Tibial artery (tissue), 4 donors: ENCODE results near the gene OR6M1.

ENCODE experiments used
- DNase-seq, 2 donors: peaks; one replicate each; pipeline ENCODE4 v3.0.0-alpha.2; 2019
- H3K27ac ChIP-seq, 2 donors: fragments of 200-600 bp; sonication (generic) in 1 of 2; 1 replicate in 1 of 2; 2 replicates in 1 of 2; pipeline ENCODE4 v1.5.1; 2018 to 2019; ENCODE audit warnings: mild to moderate bottlenecking in 1 of 2
- H3K27me3 ChIP-seq, 2 donors: fragments of 200-600 bp; sonication (generic) in 1 of 2; one replicate each; pipeline versions ENCODE4 v1.5.1 to v1.6.0; 2016 to 2019
- H3K36me3 ChIP-seq, 3 donors: fragments of 200-600 bp; sonication (generic) in 2 of 3; one replicate each; pipeline ENCODE4 v1.5.1; 2016 to 2019; ENCODE audit warnings: mild to moderate bottlenecking in 2 of 3
- H3K4me1 ChIP-seq, 4 donors: fragments of 200-600 bp; sonication (generic) in 2 of 4; 1 replicate in 3 of 4; 2 replicates in 1 of 4; pipeline ENCODE4 v1.5.1; 2016 to 2019
- H3K4me3 ChIP-seq, 2 donors: fragments of 200-600 bp; sonication (generic) in 1 of 2; 1 replicate in 1 of 2; 2 replicates in 1 of 2; pipeline ENCODE4 v1.5.1; 2018 to 2019; ENCODE audit warnings: mild to moderate bottlenecking in 2 of 2
- H3K9me3 ChIP-seq, 3 donors: fragments of 200-600 bp; sonication (generic) in 1 of 3; one replicate each; pipeline ENCODE4 v1.5.1; 2016 to 2019
- intact Hi-C: fragments of 100-400 bp; cut with DNase I; formaldehyde crosslinking; loops from one replicate; pipeline ENCODE4 v1.15.0; 2023; ENCODE audit warnings: low total_unique reads
- TF ChIP-seq, protein P1 (sequence below), 2 experiments: fragments of 200-600 bp in 1 of 2; fragments of 450-650 bp in 1 of 2; IDR thresholded peaks; one replicate each; pipeline ENCODE4 v1.5.1; 2017 to 2019; ENCODE audit warnings: antibody characterized with exemption in 2 of 2, mild to moderate bottlenecking in 1 of 2, moderate library complexity in 1 of 2

Gene OR6M1

DNA sequence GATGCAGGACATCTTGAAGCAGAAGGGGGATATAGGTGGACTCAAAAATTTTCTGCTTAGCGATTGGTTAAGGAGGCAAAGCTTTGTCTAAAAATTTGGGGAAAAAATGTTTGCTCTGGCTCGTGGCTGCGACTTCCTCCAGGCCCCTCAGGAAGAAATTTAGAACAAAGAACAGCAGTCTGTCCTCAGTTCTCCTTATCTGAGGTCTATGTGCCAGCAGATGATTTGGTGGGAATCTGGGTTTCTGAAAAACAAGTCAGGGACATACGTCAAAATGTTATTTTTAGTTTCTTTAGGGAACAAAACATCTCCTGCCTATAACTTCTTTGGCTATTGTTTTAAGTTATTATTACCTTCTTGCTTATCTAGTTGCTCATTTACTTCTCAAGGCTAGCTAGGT is 8.1 kb downstream of the OR6M1 start:
- Histone ChIP-seq H3K27ac (no peak overlapping the region), H3K27me3 (no peaks in the 10 kb centered on the region), H3K9me3 (no peaks in the 10 kb centered on the region), H3K4me3 (no peak overlapping the region), H3K36me3 (no peaks in the 10 kb centered on the region), H3K4me1 (no peaks in the 10 kb centered on the region)
- intact Hi-C loops, result no loop called here
- TF ChIP-seq, protein P1, sequence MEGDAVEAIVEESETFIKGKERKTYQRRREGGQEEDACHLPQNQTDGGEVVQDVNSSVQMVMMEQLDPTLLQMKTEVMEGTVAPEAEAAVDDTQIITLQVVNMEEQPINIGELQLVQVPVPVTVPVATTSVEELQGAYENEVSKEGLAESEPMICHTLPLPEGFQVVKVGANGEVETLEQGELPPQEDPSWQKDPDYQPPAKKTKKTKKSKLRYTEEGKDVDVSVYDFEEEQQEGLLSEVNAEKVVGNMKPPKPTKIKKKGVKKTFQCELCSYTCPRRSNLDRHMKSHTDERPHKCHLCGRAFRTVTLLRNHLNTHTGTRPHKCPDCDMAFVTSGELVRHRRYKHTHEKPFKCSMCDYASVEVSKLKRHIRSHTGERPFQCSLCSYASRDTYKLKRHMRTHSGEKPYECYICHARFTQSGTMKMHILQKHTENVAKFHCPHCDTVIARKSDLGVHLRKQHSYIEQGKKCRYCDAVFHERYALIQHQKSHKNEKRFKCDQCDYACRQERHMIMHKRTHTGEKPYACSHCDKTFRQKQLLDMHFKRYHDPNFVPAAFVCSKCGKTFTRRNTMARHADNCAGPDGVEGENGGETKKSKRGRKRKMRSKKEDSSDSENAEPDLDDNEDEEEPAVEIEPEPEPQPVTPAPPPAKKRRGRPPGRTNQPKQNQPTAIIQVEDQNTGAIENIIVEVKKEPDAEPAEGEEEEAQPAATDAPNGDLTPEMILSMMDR (IDR thresholded peaks at IDR 0.05), result no peak
- no peak for DNase-seq

DNA sequence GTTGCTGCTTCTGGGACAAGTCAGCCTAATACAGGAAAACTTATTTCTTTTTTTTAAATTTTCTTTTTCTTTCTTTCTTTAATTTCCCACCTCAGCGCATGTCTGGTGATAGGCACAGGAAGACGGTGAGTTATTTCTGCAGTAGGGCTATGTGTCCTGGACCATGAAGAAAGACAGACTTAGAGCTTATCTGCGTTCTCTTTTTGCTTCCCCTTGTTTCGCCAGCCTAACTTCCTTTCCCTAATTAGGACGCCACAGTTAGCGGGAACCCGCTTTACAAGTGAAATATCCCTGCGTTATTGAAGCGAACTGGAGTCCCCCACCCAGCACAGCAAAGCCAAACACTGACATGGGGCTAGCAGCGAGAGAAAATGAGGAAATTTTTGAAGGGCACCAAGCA is 8.6 kb downstream of the OR6M1 start:
- Histone ChIP-seq H3K36me3 (no peaks in the 10 kb centered on the region), H3K4me1 (no peaks in the 10 kb centered on the region), H3K4me3 (no peak overlapping the region), H3K27ac (no peak overlapping the region), H3K27me3 (no peaks in the 10 kb centered on the region), H3K9me3 (no peaks in the 10 kb centered on the region)
- intact Hi-C loops, result no loop called here
- TF ChIP-seq, protein P1 (IDR thresholded peaks at IDR 0.05), result no peak
- no peak for DNase-seq

DNA sequence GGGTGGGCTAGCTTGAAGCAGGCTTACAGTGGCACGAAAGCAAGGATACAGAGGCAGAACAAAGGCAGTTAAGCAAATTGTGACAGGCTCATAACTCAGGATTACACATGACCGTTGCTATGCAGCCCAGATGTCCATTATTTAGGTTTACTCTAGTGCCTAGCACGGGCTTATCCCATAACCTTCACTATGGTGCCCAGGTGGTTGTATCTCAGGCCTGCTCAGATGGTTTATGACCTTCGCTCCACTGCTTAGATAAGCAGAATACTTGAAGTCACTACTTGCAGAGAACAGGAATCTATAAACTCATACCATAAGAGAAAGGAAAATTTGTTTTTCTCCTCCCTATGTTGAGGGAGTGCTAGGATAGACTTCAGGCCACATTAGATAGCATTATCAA is 9.0 kb downstream of the OR6M1 start:
- H3K27ac ChIP-seq, result no peak overlapping the region
- H3K4me1 ChIP-seq, result no peaks in the 10 kb centered on the region
- no peaks in the 10 kb centered on the region for H3K27me3 ChIP-seq
- H3K36me3 ChIP-seq, result no peaks in the 10 kb centered on the region
- H3K9me3 ChIP-seq, result no peaks in the 10 kb centered on the region
- TF ChIP-seq, protein P1 (IDR thresholded peaks at IDR 0.05), result no peak
- intact Hi-C loops, result no loop called here
- no peak overlapping the region for H3K4me3 ChIP-seq
- DNase-seq, result no peak

DNA sequence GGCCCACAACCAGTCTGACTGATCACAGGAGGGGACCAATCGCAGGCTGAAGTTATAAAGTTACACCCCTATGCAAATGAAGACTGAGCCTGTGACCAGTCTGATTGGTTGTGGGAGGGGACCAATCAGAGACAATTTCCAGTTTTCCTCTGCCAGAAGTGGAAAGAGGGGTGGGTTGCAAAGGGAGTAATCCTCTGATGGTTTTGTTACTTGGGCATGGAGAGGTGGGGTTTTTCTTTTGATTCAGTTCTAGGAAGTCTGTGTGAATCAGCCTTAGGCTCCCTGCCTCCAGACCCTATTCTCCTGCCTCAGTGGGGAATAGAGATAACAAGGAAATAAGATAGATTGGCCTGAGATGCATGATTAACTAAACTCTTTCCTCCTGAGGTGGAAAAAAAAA is 9.9 kb downstream of the OR6M1 start:
- Histone ChIP-seq H3K9me3 (no peaks in the 10 kb centered on the region), H3K27me3 (no peaks in the 10 kb centered on the region), H3K27ac (no peak overlapping the region), H3K4me3 (no peak overlapping the region), H3K4me1 (no peaks in the 10 kb centered on the region), H3K36me3 (no peaks in the 10 kb centered on the region)
- no peak for DNase-seq
- TF ChIP-seq, protein P1 (IDR thresholded peaks at IDR 0.05), result no peak
- intact Hi-C loops, result no loop called here

DNA sequence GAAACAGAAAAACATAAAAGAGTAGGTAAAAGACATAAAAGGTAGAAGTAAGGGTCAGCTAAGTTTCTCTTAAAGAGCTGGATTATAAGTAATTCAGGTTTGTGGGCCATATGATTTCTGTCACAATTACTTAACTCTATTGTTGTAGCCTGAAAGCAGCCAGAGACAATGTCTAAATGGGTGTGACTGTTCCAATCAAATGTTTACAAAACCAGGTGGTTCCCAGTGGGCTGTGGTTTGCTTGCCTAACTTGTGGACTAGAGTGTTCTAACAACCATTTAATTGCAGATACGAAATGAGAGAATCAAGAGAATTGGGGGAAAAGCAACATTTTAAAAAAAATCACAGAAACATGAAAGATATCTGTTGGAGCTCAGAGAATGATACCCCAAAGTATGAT is 22.6 kb downstream of the OR6M1 start:
- no peaks in the 10 kb centered on the region for H3K36me3 ChIP-seq
- TF ChIP-seq, protein P1 (IDR thresholded peaks at IDR 0.05), result no peak
- no peak overlapping the region for H3K27ac ChIP-seq
- no peaks in the 10 kb centered on the region for H3K9me3 ChIP-seq
- no peak for DNase-seq
- no peaks in the 10 kb centered on the region for H3K4me1 ChIP-seq
- no peaks in the 10 kb centered on the region for H3K27me3 ChIP-seq
- intact Hi-C loops, result no loop called here
- no peak overlapping the region for H3K4me3 ChIP-seq

DNA sequence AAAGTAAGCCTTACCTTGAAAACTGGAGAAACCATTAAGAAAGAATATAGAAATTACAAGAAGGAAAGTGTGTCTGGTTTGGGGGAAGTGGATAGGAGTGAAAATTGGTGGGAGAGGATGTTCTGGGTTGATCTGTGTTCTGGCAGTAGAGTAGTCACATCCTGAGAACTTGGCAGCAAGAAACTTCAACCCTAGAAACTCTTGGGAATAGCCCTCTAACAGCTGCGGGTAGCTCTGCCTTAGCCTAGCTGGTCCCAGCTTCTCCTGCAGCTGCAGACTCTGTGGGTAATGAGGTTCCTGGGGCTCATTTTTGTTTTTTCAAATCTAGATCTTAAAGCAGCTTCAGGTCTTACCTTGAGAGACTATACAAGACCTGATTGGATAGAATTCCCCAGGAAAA is 27.6 kb downstream of the OR6M1 start:
- Histone ChIP-seq H3K36me3 (no peaks in the 10 kb centered on the region), H3K9me3 (no peaks in the 10 kb centered on the region), H3K27me3 (no peaks in the 10 kb centered on the region), H3K27ac (no peak overlapping the region), H3K4me1 (no peaks in the 10 kb centered on the region), H3K4me3 (no peak overlapping the region)
- intact Hi-C loops, result no loop called here
- DNase-seq, result no peak
- TF ChIP-seq, protein P1 (IDR thresholded peaks at IDR 0.05), result no peak
